ENCODE results near the gene AKAP3. TPM values are rescaled to one million over a fixed set of nuclear protein-coding genes. Genes with fewer than 3 reads are reported as not detected.

The AKAP3 gene
- total and polyA plus RNA-seq, 4 donors: 0.21 to 2.0 (median 1.0) TPM

DNA sequence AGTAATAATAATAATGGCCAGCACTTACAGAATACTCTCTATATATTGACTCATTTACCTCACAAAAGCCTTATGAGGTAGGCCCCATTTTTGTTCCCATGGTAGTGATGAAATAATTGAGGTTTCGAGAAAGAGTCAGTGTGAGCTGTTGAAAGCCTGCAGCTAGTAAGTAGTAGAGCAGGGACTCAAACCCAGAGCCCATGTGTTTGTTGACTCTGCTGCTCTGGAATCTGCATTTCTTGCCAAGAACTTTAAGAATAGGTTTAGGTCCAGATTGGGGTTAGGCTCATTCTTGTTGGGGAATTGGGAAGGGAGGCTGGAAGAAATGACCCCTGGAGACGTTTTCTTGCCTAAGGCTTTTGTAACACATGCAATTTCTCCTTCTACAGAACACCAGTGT is 58.9 kb downstream of the AKAP3 start:
- Histone ChIP-seq H3K27ac (ENCODE audit: low read depth in 1 of 2, low read length in 2 of 2) (no peak overlapping the region), H3K9me3 (ENCODE audit: control insufficient read depth in 4 of 4, low read length in 3 of 4) (no peaks in the 10 kb centered on the region), H3K27me3 (ENCODE audit: control insufficient read depth in 4 of 4, insufficient read depth in 4 of 4, low read length in 3 of 4) (no peaks in the 10 kb centered on the region), H3K4me1 (ENCODE audit: control insufficient read depth in 4 of 4, insufficient read depth in 4 of 4, low read length in 3 of 4) (no peaks in the 10 kb centered on the region), H3K36me3 (ENCODE audit: control insufficient read depth in 4 of 4, insufficient read depth in 3 of 4, low read depth in 1 of 4, low read length in 3 of 4) (no peaks in the 10 kb centered on the region), H3K9ac (ENCODE audit: low read depth in 1 of 2, low read length in 2 of 2) (no peak overlapping the region), H3K4me3 (ENCODE audit: low read depth in 1 of 3, low read length in 3 of 3) (no peak overlapping the region)
- TF ChIP-seq RAD21 (IDR thresholded peaks at IDR 0.05) (no peak), REST (IDR thresholded peaks at IDR 0.05) (no peak), TAF1 (conservative IDR thresholded peaks at IDR 0.05) (no peak), SP1 (IDR thresholded peaks at IDR 0.05) (no peak), JUND (IDR thresholded peaks at IDR 0.05) (no peak), FOXA1 (IDR thresholded peaks at IDR 0.05) (no peak), NR2F2 (IDR thresholded peaks at IDR 0.05) (no peak), HNF4A (conservative IDR thresholded peaks at IDR 0.05) (no peak), YY1 (IDR thresholded peaks at IDR 0.05) (no peak), RXRA (IDR thresholded peaks at IDR 0.05) (no peak), GABPA (IDR thresholded peaks at IDR 0.05 in 1 of 2, conservative IDR thresholded peaks at IDR 0.05 in 1 of 2) (no peak), HNF4G (IDR thresholded peaks at IDR 0.05) (no peak), CTCF (IDR thresholded peaks at IDR 0.05; ENCODE audit: low read depth, low read length, missing input control) (no peak), EGR1 (IDR thresholded peaks at IDR 0.05; ENCODE audit: low read depth in 2 of 2) (no peak), ZBTB33 (IDR thresholded peaks at IDR 0.05) (no peak), FOXA2 (IDR thresholded peaks at IDR 0.05) (no peak)
- TF ChIP-seq, protein P1, sequence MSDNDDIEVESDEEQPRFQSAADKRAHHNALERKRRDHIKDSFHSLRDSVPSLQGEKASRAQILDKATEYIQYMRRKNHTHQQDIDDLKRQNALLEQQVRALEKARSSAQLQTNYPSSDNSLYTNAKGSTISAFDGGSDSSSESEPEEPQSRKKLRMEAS (IDR thresholded peaks at IDR 0.05): no peak
- TF ChIP-seq, protein P2, sequence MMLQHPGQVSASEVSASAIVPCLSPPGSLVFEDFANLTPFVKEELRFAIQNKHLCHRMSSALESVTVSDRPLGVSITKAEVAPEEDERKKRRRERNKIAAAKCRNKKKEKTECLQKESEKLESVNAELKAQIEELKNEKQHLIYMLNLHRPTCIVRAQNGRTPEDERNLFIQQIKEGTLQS (IDR thresholded peaks at IDR 0.05): no peak
- 52% methylated on average over 2 of the region's 2 CpGs for WGBS
- DNase-seq (ENCODE audit: low spot score): no peak

Data from liver (tissue), 9 donors.